ENCODE results near the gene COL4A1.

DNA sequence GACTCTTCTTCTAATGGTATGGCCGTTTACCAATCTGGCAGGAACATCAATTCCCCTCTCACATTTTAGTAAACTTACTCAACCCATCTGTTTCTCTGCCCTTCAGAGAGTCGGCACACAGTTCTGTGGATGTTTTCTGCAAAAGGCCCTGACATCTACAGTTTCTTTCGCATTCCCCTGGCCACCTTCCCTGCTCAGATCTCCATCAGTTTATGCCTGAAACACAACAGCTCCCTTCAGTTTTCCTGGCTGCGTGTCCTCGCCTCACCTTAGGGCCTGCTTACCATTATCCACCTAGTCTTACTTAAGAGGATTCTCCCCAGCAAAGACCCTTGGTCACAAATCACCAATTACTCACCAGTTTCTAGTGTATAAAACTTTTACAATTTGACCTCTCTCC is 25.2 kb downstream of the COL4A1 start:
- no peak for TF ChIP-seq GATA2 (IDR thresholded peaks at IDR 0.05; ENCODE audit: low read depth, low read length)
- TF ChIP-seq GATA3 (IDR thresholded peaks at IDR 0.05; ENCODE audit: low read depth, low read length), result no peak

Measured in SH-SY5Y (cell line).